Effector memory CD8-positive, alpha-beta T cell (primary cell): ENCODE measurements around the gene ISG15.

Experiments
- ATAC-seq: fragments of 150-1000 bp; cut with Tn5 transposase; replicated peaks from 2 replicates; pipeline ENCODE4 v1.10.0; 2021; ENCODE audit warnings: mild to moderate bottlenecking, moderate library complexity
- DNase-seq, 3 experiments: peaks; one replicate each; pipeline ENCODE4 v3.0.0; 2021
- H3K27ac Mint-ChIP-seq, 2 donors: one replicate each; pipeline ENCODE4 v1.8.0; 2022; ENCODE audit warnings: mild to moderate bottlenecking in 2 of 2, mixed read lengths in 2 of 2, moderate library complexity in 2 of 2
- H3K27me3 Mint-ChIP-seq, 2 donors: one replicate each; pipeline ENCODE4 v1.8.0; 2022; ENCODE audit warnings: mixed read lengths in 2 of 2
- H3K36me3 Mint-ChIP-seq: one replicate; pipeline ENCODE4 v1.8.0; 2022; ENCODE audit warnings: mild to moderate bottlenecking, moderate library complexity, mixed read lengths; ENCODE audit not compliant: insufficient read depth
- H3K4me1 Mint-ChIP-seq, 2 donors: one replicate each; pipeline ENCODE4 v1.8.0; 2022; ENCODE audit warnings: low read depth in 2 of 2, mixed read lengths in 2 of 2
- H3K4me3 Mint-ChIP-seq, 2 donors: one replicate each; pipeline ENCODE4 v1.8.0; 2022; ENCODE audit warnings: mild to moderate bottlenecking in 2 of 2, mixed read lengths in 2 of 2, moderate library complexity in 2 of 2
- H3K9me3 Mint-ChIP-seq, 2 donors: one replicate each; pipeline ENCODE4 v1.8.0; 2022; ENCODE audit warnings: mixed read lengths in 2 of 2

The ISG15 gene

DNA sequence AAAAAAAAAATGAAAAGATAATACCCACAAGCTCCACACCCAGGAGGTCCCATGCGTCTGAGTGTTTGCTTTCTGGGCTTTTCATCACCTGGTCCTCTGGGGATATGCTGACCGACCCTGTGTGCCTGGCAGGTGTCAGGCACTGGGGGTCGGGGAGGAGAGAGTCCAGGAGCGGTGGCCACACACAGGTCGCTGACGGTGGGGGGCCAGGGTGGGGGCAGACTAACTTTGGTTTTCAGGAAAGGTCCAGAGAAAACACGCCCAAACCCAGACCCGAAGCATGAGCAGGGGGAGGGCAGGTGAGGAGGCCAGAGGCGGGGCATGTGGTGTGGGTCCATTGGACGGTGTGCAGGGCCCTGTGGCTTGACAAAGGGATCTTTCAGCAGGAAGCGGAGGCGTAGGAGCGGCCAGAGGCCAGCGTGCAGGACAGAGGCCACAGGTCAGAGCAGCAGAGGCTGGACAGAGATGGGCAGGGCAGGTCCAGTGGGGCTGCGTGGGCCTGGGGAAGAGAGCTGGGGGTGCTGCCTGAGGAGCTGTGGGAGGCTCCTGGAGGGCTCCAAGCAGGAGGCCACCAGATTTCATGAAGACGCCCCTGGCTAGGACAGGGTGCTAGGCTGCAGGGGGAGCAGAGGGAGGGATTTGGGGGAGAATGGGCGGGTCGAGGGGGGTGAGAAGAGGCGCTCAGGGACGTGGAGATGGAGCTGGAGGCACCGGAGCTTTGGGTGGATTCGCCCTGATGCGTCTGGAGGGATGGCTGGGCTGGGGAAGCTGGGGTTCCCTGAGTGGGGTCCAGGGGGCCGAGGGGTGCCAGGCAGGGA, 45.0 kb downstream of the ISG15 start:
- DNase-seq = no peak
- peaks cover 8% of the 10 kb centered on the region for H3K36me3 Mint-ChIP-seq
- H3K4me3 Mint-ChIP-seq = peak overlapping the region; percentile 77
- no peak for ATAC-seq
- no peaks in the 10 kb centered on the region for H3K9me3 Mint-ChIP-seq
- H3K4me1 Mint-ChIP-seq = peaks cover 8 to 9% of the 10 kb centered on the region in 2 donors
- peaks cover 12 to 60% of the 10 kb centered on the region in 2 donors for H3K27me3 Mint-ChIP-seq
- peak overlapping the region in 1 of 2 donors; percentile 67 for H3K27ac Mint-ChIP-seq

DNA sequence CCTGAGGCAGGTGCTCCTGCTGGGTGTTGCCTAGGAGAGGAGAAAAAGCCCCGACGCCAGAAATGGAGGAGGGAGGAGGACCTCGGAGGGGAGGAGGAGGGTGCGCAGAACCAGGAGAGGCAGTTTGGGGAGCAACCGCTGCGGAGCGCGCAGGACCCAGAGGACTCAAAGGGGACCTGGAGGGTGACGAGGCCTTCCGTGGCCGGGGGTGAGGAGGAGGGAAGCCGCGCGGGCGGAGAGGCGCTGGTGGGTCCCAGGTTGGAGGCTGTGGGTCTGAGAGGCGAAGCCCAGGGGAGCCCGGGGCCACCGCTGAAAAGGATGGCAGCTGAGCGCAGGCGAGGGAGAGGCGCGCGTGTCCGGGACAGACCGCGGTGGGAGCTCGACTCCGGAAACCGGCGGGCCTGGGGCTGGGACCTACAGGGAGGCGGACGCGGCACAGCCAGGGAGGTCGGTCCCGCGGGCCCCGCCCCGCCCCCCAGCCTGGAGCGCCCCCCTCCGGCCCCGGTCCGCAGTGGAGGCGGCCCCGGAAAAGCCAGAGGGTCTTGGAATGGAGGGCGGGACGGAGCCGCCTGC, 45.7 kb downstream of the ISG15 start:
- peak overlapping the region; percentile 77 for H3K4me3 Mint-ChIP-seq
- H3K36me3 Mint-ChIP-seq = peaks cover 8% of the 10 kb centered on the region
- DNase-seq = peak in 1 of 3 experiments; percentile 28
- H3K27ac Mint-ChIP-seq = no peak overlapping the region
- H3K9me3 Mint-ChIP-seq = no peaks in the 10 kb centered on the region
- peaks cover 12 to 60% of the 10 kb centered on the region in 2 donors for H3K27me3 Mint-ChIP-seq
- ATAC-seq = peak; percentile 15
- peaks cover 10% of the 10 kb centered on the region in 2 donors for H3K4me1 Mint-ChIP-seq

DNA sequence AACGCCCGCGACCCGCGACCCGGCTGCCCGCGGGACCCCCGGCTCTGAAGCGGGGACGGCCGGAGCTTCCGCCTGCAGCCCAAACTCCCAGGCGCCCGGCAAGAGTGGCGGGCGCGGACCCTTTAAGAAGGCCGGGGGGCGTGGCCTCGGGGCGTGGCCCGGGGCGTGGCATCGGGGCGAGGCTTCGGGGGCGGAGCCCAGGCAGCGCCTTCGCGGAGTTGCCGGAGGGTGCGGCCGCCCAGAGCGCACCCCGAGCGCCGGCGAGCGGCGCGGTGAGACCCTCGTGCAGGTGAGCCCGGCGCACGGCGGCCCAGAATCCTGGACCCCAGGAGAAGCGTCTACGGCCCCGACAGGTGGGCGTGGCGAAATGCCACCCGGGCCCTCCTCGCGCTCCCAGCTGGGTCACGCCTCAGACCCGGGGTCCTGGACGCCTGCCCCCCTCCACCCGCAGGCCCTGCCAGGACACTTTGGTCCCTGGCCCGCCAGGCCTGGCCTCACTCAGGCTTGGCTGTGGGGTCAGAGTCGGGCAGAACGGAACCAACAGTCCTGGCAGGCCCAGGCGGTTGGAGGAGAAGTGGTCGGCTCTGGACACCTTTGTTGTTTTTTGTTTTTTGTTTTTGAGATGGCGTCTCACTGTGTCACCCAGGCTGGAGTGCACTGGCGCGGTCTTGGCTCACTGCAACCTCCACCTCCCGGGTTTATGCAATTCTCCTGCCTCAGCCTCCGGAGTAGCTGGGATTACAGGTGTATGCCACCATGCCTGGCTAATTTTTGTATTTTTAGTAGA, 46.4 kb downstream of the ISG15 start:
- H3K9me3 Mint-ChIP-seq = no peaks in the 10 kb centered on the region
- DNase-seq = peak; percentile 85 to 93 (median 87)
- no peak overlapping the region for H3K27ac Mint-ChIP-seq
- ATAC-seq = peak; percentile 67
- H3K4me3 Mint-ChIP-seq = peak overlapping the region in 1 of 2 donors; percentile 34
- peaks cover 12 to 60% of the 10 kb centered on the region in 2 donors for H3K27me3 Mint-ChIP-seq
- peaks cover 8% of the 10 kb centered on the region for H3K36me3 Mint-ChIP-seq
- peaks cover 12 to 13% of the 10 kb centered on the region in 2 donors for H3K4me1 Mint-ChIP-seq

DNA sequence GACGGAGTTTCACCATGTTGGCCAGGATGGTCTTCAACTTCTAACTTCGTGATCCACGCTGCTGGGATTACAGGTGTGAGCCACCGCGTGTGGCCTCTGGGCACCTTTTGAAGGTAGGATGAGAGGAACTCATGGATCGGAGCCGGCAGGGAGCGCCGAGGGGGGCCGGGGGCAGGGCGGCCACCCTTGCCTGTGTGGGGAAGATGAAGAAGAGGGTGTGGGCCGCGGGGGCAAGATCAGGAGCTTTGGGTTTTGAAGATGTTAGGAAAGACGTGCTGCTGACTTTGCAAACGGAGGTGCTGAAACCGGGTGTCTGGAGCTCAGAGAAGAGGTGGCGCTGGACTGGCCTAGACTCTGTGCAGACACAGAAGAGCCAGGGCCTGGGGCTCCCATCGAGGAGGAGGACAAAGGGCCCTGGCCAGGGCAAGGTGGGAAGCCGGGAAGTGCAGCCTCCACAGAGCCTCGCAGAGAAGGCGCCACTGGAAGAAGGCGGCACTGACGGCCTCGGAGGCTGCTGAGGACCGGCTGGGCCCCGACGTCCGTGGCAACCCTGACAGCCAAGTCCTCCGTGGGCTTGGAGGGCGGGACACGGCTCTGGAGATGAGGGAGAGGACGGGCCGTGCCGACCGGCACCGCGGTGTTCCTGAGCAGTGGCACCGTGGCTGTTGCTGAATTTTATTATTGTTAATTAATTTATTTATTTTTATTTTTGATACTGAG, 47.1 kb downstream of the ISG15 start:
- Mint-ChIP-seq H3K27me3 (peaks cover 12 to 60% of the 10 kb centered on the region in 2 donors), H3K36me3 (peaks cover 8% of the 10 kb centered on the region), H3K27ac (no peak overlapping the region), H3K4me1 (peaks cover 12 to 13% of the 10 kb centered on the region in 2 donors), H3K4me3 (peak overlapping the region in 1 of 2 donors; percentile 34), H3K9me3 (no peaks in the 10 kb centered on the region)
- DNase-seq (no peak), ATAC-seq (no peak)

DNA sequence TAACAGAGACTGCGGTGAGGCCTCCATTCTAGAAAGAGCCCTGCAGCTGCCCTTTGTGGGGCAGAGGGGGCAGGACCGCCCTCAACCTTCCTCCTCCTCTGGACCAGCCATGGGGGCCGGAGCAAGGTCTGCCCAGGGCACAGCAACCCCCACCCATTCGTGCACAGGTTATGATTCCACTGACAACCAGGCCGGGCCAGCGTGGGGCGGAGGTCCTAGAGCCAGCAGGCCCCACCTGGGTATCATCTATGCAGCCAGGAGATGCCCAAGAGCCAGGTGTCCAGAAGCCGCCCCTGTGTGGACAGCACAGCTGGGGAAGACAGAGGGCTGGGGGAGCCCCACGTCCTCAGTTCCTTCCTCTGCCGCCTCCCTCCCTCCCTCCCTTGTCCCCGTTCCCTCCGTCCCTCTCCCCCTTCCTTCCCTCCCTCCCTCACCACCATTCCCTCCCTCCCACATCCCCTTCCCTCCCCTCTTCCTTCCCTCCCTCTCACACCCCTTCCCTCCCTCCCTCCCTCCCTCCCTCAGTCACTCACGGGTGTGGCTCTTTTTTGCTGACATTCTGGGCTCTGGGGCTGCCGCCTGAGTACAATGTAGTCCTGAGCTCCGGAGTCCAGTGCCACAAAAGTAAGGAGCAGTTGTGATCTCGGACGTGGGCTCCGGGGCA, 48.5 kb downstream of the ISG15 start:
- Mint-ChIP-seq H3K9me3 (no peaks in the 10 kb centered on the region), H3K4me1 (peaks cover 12 to 13% of the 10 kb centered on the region in 2 donors), H3K4me3 (no peak overlapping the region), H3K36me3 (peaks cover 11% of the 10 kb centered on the region), H3K27ac (no peak overlapping the region), H3K27me3 (peaks cover 12 to 50% of the 10 kb centered on the region in 2 donors)
- ATAC-seq (no peak), DNase-seq (no peak)

DNA sequence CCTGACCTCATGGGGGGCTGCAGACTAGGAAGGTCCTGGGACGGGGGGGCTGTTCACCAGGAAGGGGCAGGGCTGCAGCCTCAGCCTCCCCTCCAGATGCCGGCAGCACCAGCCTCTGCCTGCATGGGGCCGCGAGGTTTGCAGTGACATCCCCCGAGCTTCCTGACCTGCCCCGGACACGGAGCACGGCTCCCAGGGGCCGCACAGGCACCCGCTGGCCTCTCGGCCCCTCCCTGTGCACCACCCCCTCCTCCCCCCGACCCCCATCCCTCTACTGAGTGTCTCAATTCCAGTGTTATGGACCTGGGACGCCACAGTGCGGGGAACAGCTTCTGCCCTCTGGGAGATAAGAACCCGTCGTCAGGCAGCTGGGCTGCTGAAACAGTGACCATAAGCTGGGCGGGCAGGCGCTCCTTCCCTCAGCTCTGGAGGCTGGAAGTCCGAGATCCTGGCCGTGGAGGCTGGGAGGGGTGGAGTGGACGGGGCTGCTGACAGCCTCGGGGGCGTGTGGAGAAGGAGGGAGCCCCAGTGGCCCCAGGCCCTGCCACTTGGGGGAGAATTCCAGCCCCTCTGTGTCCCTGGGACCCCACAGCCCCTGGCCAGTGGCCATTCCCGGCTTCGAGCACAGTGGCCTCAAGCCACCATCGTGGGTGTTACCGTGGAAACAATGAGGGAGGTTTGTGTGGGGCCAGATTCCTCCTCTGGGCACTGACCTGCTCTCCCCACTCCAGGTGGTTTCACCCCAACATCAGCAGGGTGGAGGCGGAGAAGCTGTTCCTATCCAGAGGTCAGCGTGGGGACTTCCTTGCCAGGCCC, 49.3 kb downstream of the ISG15 start:
- Mint-ChIP-seq H3K4me3 (peak overlapping the region; percentile 27 to 45), H3K4me1 (peaks cover 12 to 13% of the 10 kb centered on the region in 2 donors), H3K27ac (no peak overlapping the region), H3K36me3 (peaks cover 11% of the 10 kb centered on the region), H3K27me3 (peaks cover 12 to 43% of the 10 kb centered on the region in 2 donors), H3K9me3 (no peaks in the 10 kb centered on the region)
- DNase-seq (no peak), ATAC-seq (no peak)

DNA sequence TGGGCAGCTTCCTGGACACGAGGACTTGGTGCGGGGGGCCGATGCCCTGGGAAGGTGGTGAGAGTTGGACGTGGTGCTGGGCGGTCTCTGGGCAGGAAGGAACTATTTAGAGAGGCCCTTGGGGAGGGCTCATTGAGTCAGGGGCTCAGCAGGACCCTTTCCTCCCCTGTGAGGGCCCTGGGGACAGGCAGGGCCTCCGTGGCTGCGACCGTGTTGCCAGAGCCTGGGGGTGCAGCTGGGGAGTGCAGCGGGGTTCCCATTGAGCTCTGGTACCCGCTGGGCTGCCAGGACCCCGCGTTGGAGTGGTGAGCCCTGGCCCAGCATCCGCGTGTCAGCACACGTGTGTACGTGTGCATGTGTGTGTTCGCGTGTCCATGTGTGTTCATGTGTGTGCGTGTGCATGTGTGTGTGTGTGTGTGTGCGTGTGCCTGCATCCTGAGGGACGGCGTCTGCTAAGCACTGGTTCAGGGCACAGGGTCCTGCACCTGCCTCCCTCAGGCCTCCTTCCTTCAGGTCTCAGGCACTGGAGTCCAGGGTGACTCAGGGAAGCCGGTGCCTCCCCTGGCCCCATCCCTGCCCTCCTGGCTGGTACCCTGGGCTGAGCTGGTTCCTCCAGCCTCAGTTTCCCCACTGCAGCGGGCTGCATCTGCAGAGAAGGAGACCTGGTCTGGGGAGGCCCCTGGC, 50.1 kb downstream of the ISG15 start:
- DNase-seq (no peak), ATAC-seq (no peak)
- peak overlapping the region; percentile 27 to 45 for H3K4me3 Mint-ChIP-seq
- H3K27me3 Mint-ChIP-seq = peaks cover 5 to 34% of the 10 kb centered on the region in 2 donors
- peak overlapping the region in 1 of 2 donors; percentile 78 for H3K27ac Mint-ChIP-seq
- peaks cover 8% of the 10 kb centered on the region for H3K36me3 Mint-ChIP-seq
- no peaks in the 10 kb centered on the region for H3K9me3 Mint-ChIP-seq
- H3K4me1 Mint-ChIP-seq = peaks cover 12% of the 10 kb centered on the region in 2 donors
